Body of pancreas (tissue), 4 donors: ENCODE results near the gene ADCY5. TPM values are rescaled to one million over a fixed set of nuclear protein-coding genes. Genes with fewer than 3 reads are reported as not detected.

ENCODE experiments used
- ATAC-seq: fragments of 150-250 bp; one replicate; pipeline ENCODE4 v1.9.1; 2016
- DNase-seq, 4 donors: peaks; one replicate each; pipeline ENCODE4 v3.0.0-alpha.2; 2019
- H3K27ac ChIP-seq, 4 donors: fragments of 200-600 bp; sonication (generic); 1 replicate in 3 of 4; 2 replicates in 1 of 4; pipeline versions ENCODE4 v1.5.1 to v1.6.1; 2016 to 2019; ENCODE audit warnings: mild to moderate bottlenecking in 1 of 4, mixed read lengths in 1 of 4, moderate library complexity in 1 of 4
- H3K27me3 ChIP-seq, 2 donors: fragments of 200-600 bp; sonication (generic); one replicate each; pipeline ENCODE4 v1.6.0; 2016; ENCODE audit warnings: mild to moderate bottlenecking in 1 of 2
- H3K36me3 ChIP-seq, 2 donors: fragments of 200-600 bp; sonication (generic); replicated peaks in 1 of 2; 2 replicates each; pipeline ENCODE4 v1.5.1; 2016; ENCODE audit warnings: low read depth in 2 of 2; ENCODE audit not compliant: insufficient read depth in 1 of 2
- H3K4me1 ChIP-seq: fragments of 200-600 bp; sonication (generic); one replicate; pipeline ENCODE4 v1.6.0; 2016
- H3K4me3 ChIP-seq, 2 donors: fragments of 200-600 bp; sonication (generic); 1 replicate in 1 of 2; 2 replicates in 1 of 2; pipeline ENCODE4 v1.5.1; 2016 to 2019
- H3K9me3 ChIP-seq, 3 donors: fragments of 200-600 bp; sonication (generic); 1 replicate in 2 of 3; 2 replicates in 1 of 3; pipeline ENCODE4 v1.5.1; 2016
- POLR2A ChIP-seq, 3 donors: fragments of 450-650 bp; IDR thresholded peaks; one replicate each; pipeline ENCODE4 v1.6.1; 2016; ENCODE audit warnings: antibody characterized with exemption in 3 of 3, mild to moderate bottlenecking in 2 of 3
- WGBS, 2 donors: methylation state at CpG; one replicate each; pipeline ENCODE4 v1.1.5; 2017; 5-methylcytosine and 5-hydroxymethylcytosine counted together
- intact Hi-C: fragments of 100-400 bp; cut with DNase I; formaldehyde crosslinking; loops from one replicate; pipeline ENCODE4 v1.15.1; 2023
- total RNA-seq, 2 donors: library from RNA; depleted of rRNA; stranded (reverse); fragments of >200 nt; gene quantifications; one replicate each; pipeline ENCODE4 v1.1.0, GENCODE V29; 2016
- TF ChIP-seq, protein P1 (sequence below), 7 experiments: fragments of 450-650 bp in 4 of 7; fragments of 200-600 bp in 3 of 7; sonication (generic) in 3 of 7; IDR thresholded peaks; one replicate each; pipeline ENCODE4 v1.5.1; 2016 to 2019; ENCODE audit warnings: antibody characterized with exemption in 7 of 7

The ADCY5 gene
- total RNA-seq, 2 donors from 2014 or later: 10.6 to 18.8 TPM

DNA sequence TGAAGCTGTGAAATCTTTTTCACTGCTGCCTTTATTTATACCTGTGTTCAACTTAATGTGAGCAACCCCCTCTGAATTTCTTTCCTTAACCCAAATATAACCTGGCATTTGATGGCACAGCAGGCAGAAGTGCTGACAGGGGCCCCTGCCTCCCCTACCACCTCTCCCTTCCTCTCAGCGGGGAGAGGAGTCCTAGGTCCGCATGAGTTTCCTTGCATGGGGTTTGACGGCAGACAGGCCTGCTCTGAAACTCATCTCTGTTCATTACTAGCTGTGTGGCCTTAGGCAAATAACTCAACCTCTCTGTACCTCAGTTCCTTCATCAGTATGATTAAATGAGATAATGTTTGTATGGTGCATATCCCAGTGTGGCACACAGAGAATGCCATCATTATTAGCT lies 167.5 kb downstream of the ADCY5 start:
- no peak overlapping the region for H3K4me3 ChIP-seq
- intact Hi-C loops: no loop called here
- ATAC-seq (no peak), DNase-seq (no peak)
- H3K9me3 ChIP-seq: no peaks in the 10 kb centered on the region
- no peak overlapping the region for H3K27ac ChIP-seq
- H3K27me3 ChIP-seq: no peaks in the 10 kb centered on the region
- TF ChIP-seq POLR2A (IDR thresholded peaks at IDR 0.05): no peak
- TF ChIP-seq, protein P1, sequence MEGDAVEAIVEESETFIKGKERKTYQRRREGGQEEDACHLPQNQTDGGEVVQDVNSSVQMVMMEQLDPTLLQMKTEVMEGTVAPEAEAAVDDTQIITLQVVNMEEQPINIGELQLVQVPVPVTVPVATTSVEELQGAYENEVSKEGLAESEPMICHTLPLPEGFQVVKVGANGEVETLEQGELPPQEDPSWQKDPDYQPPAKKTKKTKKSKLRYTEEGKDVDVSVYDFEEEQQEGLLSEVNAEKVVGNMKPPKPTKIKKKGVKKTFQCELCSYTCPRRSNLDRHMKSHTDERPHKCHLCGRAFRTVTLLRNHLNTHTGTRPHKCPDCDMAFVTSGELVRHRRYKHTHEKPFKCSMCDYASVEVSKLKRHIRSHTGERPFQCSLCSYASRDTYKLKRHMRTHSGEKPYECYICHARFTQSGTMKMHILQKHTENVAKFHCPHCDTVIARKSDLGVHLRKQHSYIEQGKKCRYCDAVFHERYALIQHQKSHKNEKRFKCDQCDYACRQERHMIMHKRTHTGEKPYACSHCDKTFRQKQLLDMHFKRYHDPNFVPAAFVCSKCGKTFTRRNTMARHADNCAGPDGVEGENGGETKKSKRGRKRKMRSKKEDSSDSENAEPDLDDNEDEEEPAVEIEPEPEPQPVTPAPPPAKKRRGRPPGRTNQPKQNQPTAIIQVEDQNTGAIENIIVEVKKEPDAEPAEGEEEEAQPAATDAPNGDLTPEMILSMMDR (IDR thresholded peaks at IDR 0.05): no peak
- no peaks in the 10 kb centered on the region for H3K36me3 ChIP-seq
- H3K4me1 ChIP-seq: no peaks in the 10 kb centered on the region
- WGBS, 2 donors: 83 to 91% methylated on average over 3 of the region's 3 CpGs

DNA sequence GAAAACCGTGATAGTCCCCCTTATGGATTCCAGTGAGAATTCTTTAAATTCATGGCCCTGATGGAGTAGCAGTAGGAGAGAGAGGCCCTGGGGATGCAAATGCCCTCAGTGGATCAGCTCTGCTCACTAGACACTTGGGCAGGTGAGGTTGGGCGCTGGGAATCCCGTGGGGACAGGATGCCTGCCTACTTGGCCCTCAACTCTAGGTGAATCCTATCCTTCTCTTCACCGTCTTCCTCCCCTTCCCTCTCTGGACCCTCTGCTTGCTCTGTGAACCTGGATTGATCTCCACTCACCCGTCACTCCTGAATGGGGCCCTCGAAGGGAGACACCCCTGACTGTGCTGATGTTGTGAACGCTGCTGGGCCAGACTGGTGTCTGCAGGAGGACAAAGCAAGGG lies 169.8 kb downstream of the ADCY5 start:
- Histone ChIP-seq H3K27me3 (no peaks in the 10 kb centered on the region), H3K36me3 (no peaks in the 10 kb centered on the region), H3K27ac (no peak overlapping the region), H3K9me3 (no peaks in the 10 kb centered on the region), H3K4me3 (no peak overlapping the region), H3K4me1 (no peaks in the 10 kb centered on the region)
- intact Hi-C loops: no loop called here
- no peak for TF ChIP-seq POLR2A (IDR thresholded peaks at IDR 0.05)
- TF ChIP-seq, protein P1 (IDR thresholded peaks at IDR 0.05): no peak
- ATAC-seq: no peak
- no peak for DNase-seq
- 79 to 82% methylated on average over 6 to 7 of the region's 7 CpGs for WGBS, 2 donors

DNA sequence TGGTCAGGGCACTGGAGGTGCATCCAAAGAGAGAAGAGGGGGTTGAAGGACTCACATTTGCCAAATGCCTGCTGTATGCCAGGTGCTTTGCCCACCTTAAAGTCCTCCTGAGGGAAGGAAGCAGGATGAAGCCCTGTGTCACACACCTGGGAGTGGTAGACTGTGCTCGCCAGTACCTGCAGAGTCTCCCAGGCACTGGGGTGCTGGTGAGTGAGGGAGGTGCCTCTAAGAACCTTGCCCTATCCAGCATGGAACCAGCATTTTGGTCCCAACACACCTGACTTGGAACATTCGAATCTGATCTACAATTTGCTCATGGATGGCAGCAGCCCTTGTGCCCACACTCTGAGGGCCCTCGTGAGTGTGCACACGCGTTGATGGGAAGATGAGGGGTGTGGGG lies 170.4 kb downstream of the ADCY5 start:
- no peak overlapping the region for H3K27ac ChIP-seq
- H3K4me3 ChIP-seq: no peak overlapping the region
- intact Hi-C loops: no loop called here
- no peaks in the 10 kb centered on the region for H3K4me1 ChIP-seq
- no peaks in the 10 kb centered on the region for H3K36me3 ChIP-seq
- no peak for TF ChIP-seq POLR2A (IDR thresholded peaks at IDR 0.05)
- TF ChIP-seq, protein P1 (IDR thresholded peaks at IDR 0.05): no peak
- DNase-seq: no peak
- no peaks in the 10 kb centered on the region for H3K27me3 ChIP-seq
- WGBS, 2 donors: 90 to 95% methylated on average over 5 of the region's 5 CpGs
- ATAC-seq: no peak
- no peaks in the 10 kb centered on the region for H3K9me3 ChIP-seq

DNA sequence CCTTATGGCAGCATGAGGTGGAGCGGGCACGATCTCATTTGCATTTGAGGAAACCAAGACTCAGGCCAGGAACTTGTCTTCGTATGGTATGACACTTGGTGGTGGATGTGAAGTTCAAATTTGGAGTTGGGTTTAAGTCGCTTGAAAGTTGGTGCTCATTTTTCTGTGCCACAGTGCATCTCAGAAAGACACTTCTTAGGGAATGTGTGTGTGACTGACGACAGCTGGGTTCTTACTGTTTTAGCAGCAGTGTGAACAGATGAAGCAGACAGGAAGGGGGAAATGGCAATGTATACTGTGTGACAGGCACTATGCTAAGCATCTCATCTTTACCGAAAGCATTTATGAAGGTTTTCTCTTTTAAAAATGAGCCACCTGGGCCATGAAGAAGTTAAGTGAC lies 171.8 kb downstream of the ADCY5 start:
- WGBS, 2 donors: 93 to 94% methylated on average over 6 of the region's 6 CpGs
- no peak overlapping the region for H3K4me3 ChIP-seq
- H3K27me3 ChIP-seq: no peaks in the 10 kb centered on the region
- H3K27ac ChIP-seq: no peak overlapping the region
- TF ChIP-seq POLR2A (IDR thresholded peaks at IDR 0.05): no peak
- TF ChIP-seq, protein P1 (IDR thresholded peaks at IDR 0.05): no peak
- no peaks in the 10 kb centered on the region for H3K9me3 ChIP-seq
- peaks cover 0 to 2% of the 10 kb centered on the region in 2 donors for H3K36me3 ChIP-seq
- H3K4me1 ChIP-seq: no peaks in the 10 kb centered on the region
- ATAC-seq (no peak), DNase-seq (no peak)
- intact Hi-C loops: no loop called here

DNA sequence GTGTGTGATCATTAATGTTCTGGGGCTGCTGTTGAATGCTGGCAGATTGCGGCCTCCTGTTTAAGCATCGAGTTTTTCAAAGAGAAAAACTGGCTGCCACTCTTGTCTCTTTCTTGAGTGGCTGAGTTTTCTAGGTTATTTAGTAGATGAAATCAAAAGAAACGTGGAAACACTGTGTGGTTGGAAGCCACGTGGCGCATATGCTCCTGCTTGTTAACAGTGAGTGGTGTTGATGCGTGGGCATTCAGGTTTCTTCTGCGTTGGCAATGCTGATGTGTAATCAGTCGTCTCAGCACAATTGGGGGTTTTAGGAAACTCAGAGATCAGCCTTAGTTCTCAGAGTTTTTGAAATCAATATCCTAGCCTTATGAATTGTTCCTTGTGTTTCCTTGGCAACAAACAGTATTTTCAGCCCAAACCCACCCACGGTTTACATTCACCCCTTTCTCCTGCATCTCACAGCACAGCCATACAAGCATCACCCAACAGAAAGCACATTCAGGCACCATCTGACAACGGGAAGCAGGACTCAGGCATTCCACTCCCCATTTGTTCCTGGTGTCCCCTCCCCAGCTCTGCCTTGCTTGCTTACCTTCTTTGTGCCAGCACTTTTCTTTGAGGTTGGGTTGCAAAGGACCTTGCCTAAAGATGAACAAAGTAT lies 172.4 kb downstream of the ADCY5 start:
- H3K4me3 ChIP-seq: no peak overlapping the region
- DNase-seq: no peak
- no peaks in the 10 kb centered on the region for H3K27me3 ChIP-seq
- WGBS, 2 donors: 78 to 82% methylated on average over 10 of the region's 10 CpGs
- intact Hi-C loops: no loop called here
- H3K36me3 ChIP-seq: peaks cover 0 to 2% of the 10 kb centered on the region in 2 donors
- no peak for ATAC-seq
- no peak overlapping the region for H3K27ac ChIP-seq
- no peaks in the 10 kb centered on the region for H3K9me3 ChIP-seq
- TF ChIP-seq POLR2A (IDR thresholded peaks at IDR 0.05): no peak
- TF ChIP-seq, protein P1 (IDR thresholded peaks at IDR 0.05): no peak
- peaks cover 3% of the 10 kb centered on the region for H3K4me1 ChIP-seq
